Pancreas (tissue), 10 donors: ENCODE data around the gene FURIN. TPM values are rescaled to one million over a fixed set of nuclear protein-coding genes. Genes with fewer than 3 reads are reported as not detected.

Experiments used
- ATAC-seq, 4 donors: fragments of 200-7000 bp; cut with Tn5 transposase; one replicate each; pipeline versions ENCODE4 v1.8.0 to v1.9.1; 2020; ENCODE audit warnings: mild to moderate bottlenecking in 4 of 4, moderate library complexity in 4 of 4
- DNase-seq, 6 donors: peaks; one replicate each; pipeline ENCODE4 v3.0.0-alpha.2; 2020
- FAIRE-seq: peaks from 2 replicates; lab custom pipeline; 2012; peaks lifted over from hg19 to GRCh38; lab: Jason Lieb, UNC
- H3K27ac ChIP-seq, 4 donors: fragments of 200-600 bp; sonication (generic); 1 replicate in 3 of 4; 2 replicates in 1 of 4; pipeline versions ENCODE4 v1.5.0 to v1.8.0; 2020
- H3K27me3 ChIP-seq, 4 donors: fragments of 200-600 bp; one replicate each; pipeline ENCODE4 v1.8.0; 2021
- H3K36me3 ChIP-seq, 3 donors: fragments of 200-600 bp; sonication (generic) in 1 of 3; one replicate each; pipeline versions ENCODE4 v1.5.0 to v1.8.0; 2020 to 2021
- H3K4me1 ChIP-seq, 3 donors: fragments of 200-600 bp; one replicate each; pipeline ENCODE4 v1.8.0; 2021
- H3K4me3 ChIP-seq, 4 donors: fragments of 200-600 bp; sonication (generic) in 2 of 4; one replicate each; pipeline versions ENCODE4 v1.5.0 to v1.8.0; 2020 to 2021
- H3K9me3 ChIP-seq, 4 donors: fragments of 200-600 bp; one replicate each; pipeline ENCODE4 v1.8.0; 2021
- WGBS, 2 donors: extraction: QIAGEN DNeasy Blood & Tissue Kit; methylation state at CpG; one replicate each; pipeline ENCODE4 v1.1.7; 2013; 5-methylcytosine and 5-hydroxymethylcytosine counted together
- intact Hi-C, 3 donors: fragments of 100-400 bp; cut with DNase I; formaldehyde crosslinking; loops; one replicate each; pipeline versions ENCODE4 v1.11.1 to v1.14.2; 2022
- polyA plus RNA-seq, 2 donors: library from polyadenylated mRNA; stranded (reverse); fragments of 200-250 nt; gene quantifications; one replicate each; pipeline ENCODE4 v1.2.3, GENCODE V29; 2013
- total RNA-seq, 6 donors: library from RNA; stranded (reverse); fragmentation: NEBNext Ultra II Directional in 4 of 6; extraction: Animal tissue kit (Norgen Biotek cat#: 25700) in 4 of 6; gene quantifications; one replicate each; pipeline versions ENCODE4 v1.2.1 to v1.2.4, GENCODE V29; 2021 to 2023
- TF ChIP-seq, protein P1 (sequence below), 4 donors: fragments of 200-600 bp; sonication (generic) in 3 of 4; IDR thresholded peaks; one replicate each; pipeline versions ENCODE4 v1.5.0 to v1.8.0; 2021; ENCODE audit warnings: antibody characterized with exemption in 4 of 4
- donor health status: healthy with polysubstance abuse.
- donor health status: DM: no; HTN: no; CAD: no; lungs with moderate emphysema.
- donor health status: DM: no; HTN: no; CAD: no.
- donor health status: control.
- donor health status: control.
- donor health status: Bipolar disorder and iron deficiency.
- donor health status: DM: yes; HTN: yes; CAD: no.
- donor health status: DM: no; HTN: no; CAD: no.
- donor health status: DM: no; HTN: no; CAD: no.
- donor health status: DM: yes; HTN: yes; CAD: no.

The FURIN gene
- total and polyA plus RNA-seq, 8 donors, result 50.3 to 106 (median 84.2) TPM

DNA sequence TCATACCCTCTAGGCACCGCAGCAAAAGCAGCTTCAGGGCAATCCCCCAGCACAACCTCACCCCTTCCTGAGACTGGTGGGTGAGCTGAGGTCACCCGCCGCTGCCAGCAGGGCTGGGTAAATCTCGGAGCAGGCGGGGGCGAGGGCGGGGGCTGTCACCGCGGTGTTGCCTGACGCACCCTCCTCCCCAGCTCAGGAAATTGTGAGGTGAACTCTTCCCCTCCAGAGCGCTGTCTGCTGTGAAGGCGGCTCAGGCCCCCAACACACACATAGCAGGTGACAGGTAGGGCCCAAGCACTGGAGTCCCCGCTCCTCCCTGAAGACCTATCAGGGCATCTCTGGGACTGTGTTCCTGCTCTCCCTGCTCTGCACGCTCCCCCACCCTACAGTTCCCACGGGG is 30.2 kb upstream of the FURIN start:
- Histone ChIP-seq H3K36me3 (no peaks in the 10 kb centered on the region), H3K4me1 (no peaks in the 10 kb centered on the region), H3K27ac (no peak overlapping the region), H3K4me3 (no peak overlapping the region), H3K9me3 (no peaks in the 10 kb centered on the region), H3K27me3 (no peaks in the 10 kb centered on the region)
- peak in 1 of 4 donors; percentile 6 for ATAC-seq
- intact Hi-C loops, result no loop called here
- WGBS, 2 donors, result 82 to 87% methylated on average over 15 of the region's 15 CpGs
- no peak for FAIRE-seq
- TF ChIP-seq, protein P1, sequence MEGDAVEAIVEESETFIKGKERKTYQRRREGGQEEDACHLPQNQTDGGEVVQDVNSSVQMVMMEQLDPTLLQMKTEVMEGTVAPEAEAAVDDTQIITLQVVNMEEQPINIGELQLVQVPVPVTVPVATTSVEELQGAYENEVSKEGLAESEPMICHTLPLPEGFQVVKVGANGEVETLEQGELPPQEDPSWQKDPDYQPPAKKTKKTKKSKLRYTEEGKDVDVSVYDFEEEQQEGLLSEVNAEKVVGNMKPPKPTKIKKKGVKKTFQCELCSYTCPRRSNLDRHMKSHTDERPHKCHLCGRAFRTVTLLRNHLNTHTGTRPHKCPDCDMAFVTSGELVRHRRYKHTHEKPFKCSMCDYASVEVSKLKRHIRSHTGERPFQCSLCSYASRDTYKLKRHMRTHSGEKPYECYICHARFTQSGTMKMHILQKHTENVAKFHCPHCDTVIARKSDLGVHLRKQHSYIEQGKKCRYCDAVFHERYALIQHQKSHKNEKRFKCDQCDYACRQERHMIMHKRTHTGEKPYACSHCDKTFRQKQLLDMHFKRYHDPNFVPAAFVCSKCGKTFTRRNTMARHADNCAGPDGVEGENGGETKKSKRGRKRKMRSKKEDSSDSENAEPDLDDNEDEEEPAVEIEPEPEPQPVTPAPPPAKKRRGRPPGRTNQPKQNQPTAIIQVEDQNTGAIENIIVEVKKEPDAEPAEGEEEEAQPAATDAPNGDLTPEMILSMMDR (IDR thresholded peaks at IDR 0.05), result no peak
- no peak for DNase-seq

DNA sequence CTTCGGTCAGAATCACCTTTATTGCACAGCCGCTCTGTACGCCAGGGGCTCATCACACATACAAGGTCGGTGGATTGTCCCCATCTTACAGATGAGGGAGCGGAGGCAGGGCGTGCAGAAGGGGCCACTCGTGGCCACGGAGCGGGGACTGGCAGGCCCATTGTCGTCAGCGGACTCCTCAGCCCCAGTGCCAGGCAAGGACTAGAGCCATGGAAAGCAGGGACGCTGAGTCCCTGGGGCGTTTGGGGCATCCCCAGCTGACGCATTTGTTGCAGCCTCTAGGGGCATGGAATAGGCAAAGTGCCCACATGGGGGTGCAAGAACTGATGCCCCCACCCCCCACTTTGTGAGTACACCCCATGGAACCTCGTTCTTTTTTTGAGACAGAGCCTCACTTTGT is 29.8 kb upstream of the FURIN start:
- Histone ChIP-seq H3K9me3 (no peaks in the 10 kb centered on the region), H3K4me3 (no peak overlapping the region), H3K27me3 (no peaks in the 10 kb centered on the region), H3K27ac (no peak overlapping the region), H3K36me3 (no peaks in the 10 kb centered on the region), H3K4me1 (no peaks in the 10 kb centered on the region)
- DNase-seq (no peak), ATAC-seq (no peak), FAIRE-seq (no peak)
- WGBS, 2 donors, result 83 to 85% methylated on average over 15 of the region's 15 CpGs
- TF ChIP-seq, protein P1 (IDR thresholded peaks at IDR 0.05), result no peak
- intact Hi-C loops, result no loop called here

DNA sequence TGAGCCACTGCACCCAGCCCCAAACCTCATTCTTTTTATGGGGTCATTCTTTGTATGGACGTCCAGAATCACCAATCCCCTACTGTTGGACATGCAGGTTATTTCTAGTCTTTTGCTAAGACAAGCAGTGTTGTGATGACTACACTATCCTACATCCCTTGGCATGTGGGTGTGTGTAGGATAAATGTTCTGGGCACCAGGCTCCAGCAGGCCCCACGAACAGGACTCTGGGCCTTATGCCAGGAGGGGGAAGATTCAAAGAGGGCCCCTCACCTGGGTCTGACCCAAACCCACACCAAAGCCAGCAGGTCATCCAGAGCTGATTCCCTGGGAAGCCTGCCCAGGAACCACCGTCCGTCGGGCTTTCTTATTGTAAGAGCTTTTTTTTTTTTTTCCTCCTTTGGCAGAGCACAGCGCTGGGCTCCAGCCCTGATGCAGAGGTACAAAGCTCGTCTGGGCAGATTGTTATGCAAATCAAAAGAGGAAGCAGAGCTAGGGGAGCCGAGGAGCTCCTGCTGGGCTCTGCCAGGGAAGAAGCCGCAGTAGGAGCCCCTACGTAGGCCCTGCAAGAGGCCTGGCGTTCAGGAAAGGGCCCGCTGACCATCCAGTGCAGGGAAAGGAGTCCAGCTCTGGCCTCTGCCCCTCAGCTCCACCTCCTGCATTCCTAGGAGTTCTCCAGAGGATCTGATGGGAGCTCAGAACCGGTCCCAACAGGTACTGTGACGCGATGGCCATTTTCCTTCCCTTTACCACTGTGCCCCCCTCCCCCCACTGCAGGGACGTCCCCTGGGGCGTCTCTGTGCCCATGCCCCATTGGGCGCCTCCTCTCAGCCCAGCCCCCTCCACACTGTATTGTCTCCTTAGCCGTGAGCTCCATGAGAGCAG is 29.0 kb upstream of the FURIN start:
- peak; percentile 50 to 89 (median 83) for ATAC-seq
- Histone ChIP-seq H3K4me1 (no peaks in the 10 kb centered on the region), H3K4me3 (no peak overlapping the region), H3K9me3 (no peaks in the 10 kb centered on the region), H3K27ac (peak overlapping the region in 2 of 4 donors; percentile 27 to 33), H3K36me3 (no peaks in the 10 kb centered on the region), H3K27me3 (no peaks in the 10 kb centered on the region)
- peak in 1 of 6 donors; percentile 42 for DNase-seq
- TF ChIP-seq, protein P1 (IDR thresholded peaks at IDR 0.05), result no peak
- WGBS, 2 donors, result 53 to 60% methylated on average over 19 of the region's 19 CpGs
- intact Hi-C loops, result no loop called here
- FAIRE-seq, result no peak

DNA sequence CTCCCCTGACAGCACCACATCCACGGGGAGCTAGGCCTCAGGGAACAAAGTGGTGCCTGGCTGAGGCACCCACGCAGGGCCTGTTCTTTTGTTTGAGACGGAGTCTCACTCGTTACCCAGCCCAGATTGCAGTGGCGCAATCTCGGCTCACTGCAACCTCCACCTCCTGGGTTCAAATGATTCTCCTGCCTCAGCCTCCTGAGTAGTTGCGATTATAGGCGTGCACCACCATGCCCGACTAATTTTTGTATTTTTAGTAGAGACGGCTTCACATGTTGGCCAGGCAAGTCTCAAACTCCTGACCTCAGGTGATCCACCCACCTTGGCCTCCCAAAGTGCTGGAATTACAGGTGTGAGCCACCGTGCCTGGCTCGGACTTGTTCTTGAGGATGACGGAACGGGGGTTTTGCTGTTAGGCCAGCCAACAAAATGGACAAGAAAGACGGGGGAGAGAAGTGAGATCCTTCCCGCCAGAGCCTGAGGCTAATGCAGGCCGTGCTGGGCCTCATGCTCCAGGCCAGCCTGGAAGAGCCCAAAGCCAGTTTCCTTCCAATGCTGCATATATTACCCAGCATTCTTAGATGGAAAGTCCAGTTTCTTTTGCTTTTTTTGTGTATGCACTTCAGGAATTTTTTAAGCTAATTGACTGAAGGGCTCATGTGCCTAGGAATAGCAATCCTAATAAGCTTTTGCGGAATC is 28.1 kb upstream of the FURIN start:
- TF ChIP-seq, protein P1 (IDR thresholded peaks at IDR 0.05), result no peak
- Histone ChIP-seq H3K36me3 (no peaks in the 10 kb centered on the region), H3K4me1 (no peaks in the 10 kb centered on the region), H3K4me3 (no peak overlapping the region), H3K27ac (peak overlapping the region in 2 of 4 donors; percentile 27 to 33), H3K27me3 (no peaks in the 10 kb centered on the region), H3K9me3 (no peaks in the 10 kb centered on the region)
- DNase-seq (no peak), ATAC-seq (no peak), FAIRE-seq (no peak)
- intact Hi-C loops, result no loop called here
- 93 to 98% methylated on average over 18 of the region's 18 CpGs for WGBS, 2 donors
